Measurements from ENCODE around the gene HERC2. TPM values are rescaled to one million over a fixed set of nuclear protein-coding genes. Genes with fewer than 3 reads are reported as not detected.

The HERC2 gene
- total and polyA plus RNA-seq, 2 donors (not counting 3 experiments of a cell fraction or from before 2014, with no cell fraction given): 46.1 to 83.9 TPM

DNA sequence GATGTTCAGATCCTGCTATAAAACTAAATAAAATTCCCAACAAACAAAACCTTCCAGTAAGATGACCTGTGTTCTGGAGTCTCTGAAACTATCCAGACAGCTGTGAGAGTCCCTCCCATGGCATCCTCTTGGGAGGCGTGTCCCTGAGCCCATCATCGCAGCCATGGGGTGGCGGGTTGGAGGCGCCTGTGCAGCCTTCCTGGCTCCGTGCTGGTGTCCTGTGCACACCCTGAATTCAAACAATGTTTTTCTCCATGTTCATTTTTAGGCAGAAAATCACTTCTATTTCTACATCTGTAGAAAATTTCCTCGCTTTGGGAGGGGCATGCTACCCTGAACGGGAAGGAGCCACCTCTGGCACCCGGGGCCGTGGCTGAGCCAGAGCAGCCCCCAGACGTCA is 203.4 kb downstream of the HERC2 start:
- H3K9me1 ChIP-seq (replicated peaks; ENCODE audit: control insufficient read depth, extremely low read depth, insufficient read depth, low read length): no peaks in the 10 kb centered on the region
- no peaks in the 10 kb centered on the region for H3K9me3 ChIP-seq (replicated peaks; ENCODE audit: control insufficient read depth, insufficient read depth, low read length)
- dilution Hi-C loops (cut with MboI; ENCODE audit: extremely low pct_ligation_motif_present, low sequenced_read_pairs) (no loop called here), intact Hi-C loops (cut with micrococcal nuclease) (no loop called here)
- H3K36me3 ChIP-seq (ENCODE audit: control insufficient read depth in 2 of 2, extremely low read depth in 1 of 2, insufficient read depth in 2 of 2, low read length in 2 of 2): peaks cover 6 to 63% of the 10 kb centered on the region in 2 experiments
- H3K4me3 ChIP-seq (replicated peaks in 1 of 3; ENCODE audit: insufficient read depth in 1 of 3, low read depth in 1 of 3, low read length in 3 of 3): no peak overlapping the region
- no peaks in the 10 kb centered on the region for H3K27me3 ChIP-seq (ENCODE audit: control insufficient read depth in 2 of 2, insufficient read depth in 2 of 2, low read length in 2 of 2)
- DNase-seq (ENCODE audit: low read depth, low spot score) (no peak), FAIRE-seq (no peak)
- no peak overlapping the region for H3K9ac ChIP-seq (replicated peaks; ENCODE audit: extremely low read depth, insufficient read depth, low read length)
- TF ChIP-seq JUN (IDR thresholded peaks at IDR 0.05; ENCODE audit: borderline replicate concordance, insufficient read depth, insufficient read length, low read depth) (no peak), EZH2 (IDR thresholded peaks at IDR 0.05; ENCODE audit: borderline replicate concordance, low read depth, low read length, severe bottlenecking) (no peak), FOS (IDR thresholded peaks at IDR 0.05; ENCODE audit: borderline replicate concordance, insufficient read depth, low read length) (no peak), GATA2 (IDR thresholded peaks at IDR 0.05; ENCODE audit: insufficient read depth, insufficient read length, low read depth, low read length) (no peak), POLR2AphosphoS5 (IDR thresholded peaks at IDR 0.05; ENCODE audit: insufficient read depth, low read depth, low read length) (no peak), POLR2A (IDR thresholded peaks at IDR 0.05; ENCODE audit: low read depth, low read length) (no peak), MYC (IDR thresholded peaks at IDR 0.05; ENCODE audit: low read depth, low read length) (no peak)
- TF ChIP-seq, protein P1, sequence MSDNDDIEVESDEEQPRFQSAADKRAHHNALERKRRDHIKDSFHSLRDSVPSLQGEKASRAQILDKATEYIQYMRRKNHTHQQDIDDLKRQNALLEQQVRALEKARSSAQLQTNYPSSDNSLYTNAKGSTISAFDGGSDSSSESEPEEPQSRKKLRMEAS (IDR thresholded peaks at IDR 0.05; ENCODE audit: insufficient read depth, insufficient read length): no peak
- TF ChIP-seq, protein P2, sequence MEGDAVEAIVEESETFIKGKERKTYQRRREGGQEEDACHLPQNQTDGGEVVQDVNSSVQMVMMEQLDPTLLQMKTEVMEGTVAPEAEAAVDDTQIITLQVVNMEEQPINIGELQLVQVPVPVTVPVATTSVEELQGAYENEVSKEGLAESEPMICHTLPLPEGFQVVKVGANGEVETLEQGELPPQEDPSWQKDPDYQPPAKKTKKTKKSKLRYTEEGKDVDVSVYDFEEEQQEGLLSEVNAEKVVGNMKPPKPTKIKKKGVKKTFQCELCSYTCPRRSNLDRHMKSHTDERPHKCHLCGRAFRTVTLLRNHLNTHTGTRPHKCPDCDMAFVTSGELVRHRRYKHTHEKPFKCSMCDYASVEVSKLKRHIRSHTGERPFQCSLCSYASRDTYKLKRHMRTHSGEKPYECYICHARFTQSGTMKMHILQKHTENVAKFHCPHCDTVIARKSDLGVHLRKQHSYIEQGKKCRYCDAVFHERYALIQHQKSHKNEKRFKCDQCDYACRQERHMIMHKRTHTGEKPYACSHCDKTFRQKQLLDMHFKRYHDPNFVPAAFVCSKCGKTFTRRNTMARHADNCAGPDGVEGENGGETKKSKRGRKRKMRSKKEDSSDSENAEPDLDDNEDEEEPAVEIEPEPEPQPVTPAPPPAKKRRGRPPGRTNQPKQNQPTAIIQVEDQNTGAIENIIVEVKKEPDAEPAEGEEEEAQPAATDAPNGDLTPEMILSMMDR (IDR thresholded peaks at IDR 0.05; ENCODE audit: extremely low read depth in 1 of 2, insufficient read depth in 1 of 2, low read depth in 1 of 2, low read length in 2 of 2): no peak
- no peak overlapping the region for H3K4me2 ChIP-seq (ENCODE audit: insufficient read depth, low read length)
- peaks cover 2% of the 10 kb centered on the region for H4K20me1 ChIP-seq (replicated peaks; ENCODE audit: control insufficient read depth, extremely low read depth, insufficient read depth, low read length)
- POLR2A ChIA-PET: no interaction called here
- H3K79me2 ChIP-seq (ENCODE audit: control insufficient read depth, insufficient read depth, low read length): no peaks in the 10 kb centered on the region
- CTCF ChIA-PET: interaction anchor here (1.5 to 2.2 kb wide), 2 partner anchors 8 to 9 kb away, joined by 5 to 22 read pairs; no protein-coding TSS in a partner anchor
- BruUV-seq (replicated peaks): no TSS peak
- H2AFZ ChIP-seq (ENCODE audit: low read depth, low read length): no peak overlapping the region
- H3K4me1 ChIP-seq (ENCODE audit: control insufficient read depth, extremely low read depth, insufficient read depth, low read length): no peaks in the 10 kb centered on the region
- H3K27ac ChIP-seq (ENCODE audit: insufficient read depth, low read depth, low read length): no peak overlapping the region
